GM12891 (cell line): ENCODE measurements around the gene GSG1L2.

Experiments used
- POLR2A ChIP-seq: IDR thresholded peaks from 2 replicates; pipeline ENCODE4 v1.6.1; 2011; ENCODE audit warnings: low read depth, low read length, control low read depth
- POLR2AphosphoS5 ChIP-seq: IDR thresholded peaks from 2 replicates; pipeline ENCODE4 v1.6.1; 2011; ENCODE audit warnings: low read depth, low read length, control low read depth

- TF ChIP-seq POLR2A (no peak), POLR2AphosphoS5 (no peak)
Measured at GRCh38 chr17:9829343-9829742, 7.5 kb upstream of the GSG1L2 start.
